Liver (tissue), 9 donors: ENCODE data around the gene MS4A15. TPM values are rescaled to one million over a fixed set of nuclear protein-coding genes. Genes with fewer than 3 reads are reported as not detected.

ENCODE experiments used
- DNase-seq: peaks from one replicate; pipeline ENCODE4 v3.0.0-alpha.2; 2017; ENCODE audit warnings: low spot score
- H3K27ac ChIP-seq, 2 donors: one replicate each; pipeline ENCODE4 v1.7.0; 2013; ENCODE audit warnings: inconsistent platforms in 2 of 2, low read length in 2 of 2, control low read depth in 1 of 2, low read depth in 1 of 2, mild to moderate bottlenecking in 1 of 2
- H3K27me3 ChIP-seq, 4 donors: one replicate each; pipeline versions ENCODE4 v1.6.1 to v1.7.0; 2013; ENCODE audit warnings: low read length in 3 of 4, inconsistent platforms in 1 of 4, mild to moderate bottlenecking in 1 of 4, moderate library complexity in 1 of 4; ENCODE audit not compliant: control insufficient read depth in 4 of 4, insufficient read depth in 4 of 4
- H3K36me3 ChIP-seq, 4 donors: one replicate each; pipeline versions ENCODE4 v1.6.1 to v1.7.0; 2013; ENCODE audit warnings: low read length in 3 of 4, mild to moderate bottlenecking in 3 of 4, low read depth in 1 of 4, moderate library complexity in 1 of 4; ENCODE audit not compliant: control insufficient read depth in 4 of 4, insufficient read depth in 3 of 4
- H3K4me1 ChIP-seq, 4 donors: one replicate each; pipeline versions ENCODE4 v1.6.1 to v1.7.0; 2013; ENCODE audit warnings: low read length in 3 of 4, mild to moderate bottlenecking in 3 of 4, moderate library complexity in 1 of 4; ENCODE audit not compliant: control insufficient read depth in 4 of 4, insufficient read depth in 4 of 4
- H3K4me3 ChIP-seq, 3 donors: one replicate each; pipeline versions ENCODE4 v1.6.1 to v1.7.0; 2013; ENCODE audit warnings: low read length in 3 of 3, control low read depth in 1 of 3, low read depth in 1 of 3, mild to moderate bottlenecking in 1 of 3
- H3K9ac ChIP-seq, 2 donors: one replicate each; pipeline ENCODE4 v1.7.0; 2013; ENCODE audit warnings: low read length in 2 of 2, mild to moderate bottlenecking in 2 of 2, moderate library complexity in 2 of 2, control low read depth in 1 of 2, low read depth in 1 of 2
- H3K9me3 ChIP-seq, 4 donors: one replicate each; pipeline versions ENCODE4 v1.6.1 to v1.7.0; 2013; ENCODE audit warnings: low read length in 3 of 4; ENCODE audit not compliant: control insufficient read depth in 4 of 4
- EGR1 ChIP-seq, 2 donors: IDR thresholded peaks; 2 replicates each; pipeline ENCODE4 v1.6.1; 2016 to 2018; ENCODE audit warnings: antibody characterized with exemption in 2 of 2, low read depth in 2 of 2
- FOXA1 ChIP-seq: IDR thresholded peaks from 2 replicates; pipeline ENCODE4 v1.6.1; 2016; ENCODE audit warnings: antibody characterized with exemption
- FOXA2 ChIP-seq: IDR thresholded peaks from 2 replicates; pipeline ENCODE4 v1.6.1; 2016; ENCODE audit warnings: antibody characterized with exemption
- GABPA ChIP-seq, 2 donors: IDR thresholded peaks in 1 of 2; conservative IDR thresholded peaks in 1 of 2; 2 replicates each; pipeline ENCODE4 v1.6.1; 2016; ENCODE audit warnings: antibody characterized with exemption in 2 of 2, mild to moderate bottlenecking in 1 of 2, moderate library complexity in 1 of 2
- HNF4A ChIP-seq, 2 donors: conservative IDR thresholded peaks; 2 replicates each; pipeline ENCODE4 v1.6.1; 2016; ENCODE audit warnings: antibody characterized with exemption in 2 of 2, mild to moderate bottlenecking in 2 of 2
- HNF4G ChIP-seq: IDR thresholded peaks from 2 replicates; pipeline ENCODE4 v1.6.1; 2016; ENCODE audit warnings: antibody characterized with exemption
- JUND ChIP-seq, 2 donors: IDR thresholded peaks; 2 replicates each; pipeline ENCODE4 v1.6.1; 2016; ENCODE audit warnings: antibody characterized with exemption in 2 of 2
- NR2F2 ChIP-seq: IDR thresholded peaks from 2 replicates; pipeline ENCODE4 v1.6.1; 2016; ENCODE audit warnings: antibody characterized with exemption
- RAD21 ChIP-seq, 2 donors: IDR thresholded peaks; 2 replicates each; pipeline ENCODE4 v1.6.1; 2016; ENCODE audit warnings: antibody characterized with exemption in 2 of 2, mild to moderate bottlenecking in 2 of 2
- RXRA ChIP-seq, 2 donors: IDR thresholded peaks; 2 replicates each; pipeline ENCODE4 v1.6.1; 2017 to 2018; ENCODE audit warnings: antibody characterized with exemption in 2 of 2, mild to moderate bottlenecking in 1 of 2
- SP1 ChIP-seq: IDR thresholded peaks from 2 replicates; pipeline ENCODE4 v1.6.1; 2018; ENCODE audit warnings: antibody characterized with exemption, mild to moderate bottlenecking
- YY1 ChIP-seq: IDR thresholded peaks from 2 replicates; pipeline ENCODE4 v1.6.1; 2016; ENCODE audit warnings: antibody characterized with exemption, mild to moderate bottlenecking
- WGBS: extraction: QIAGEN DNeasy Blood & Tissue Kit; methylation state at CpG from one replicate; pipeline ENCODE4 v1.1.7; 2013; 5-methylcytosine and 5-hydroxymethylcytosine counted together
- polyA plus RNA-seq, 2 donors: library from polyadenylated mRNA; stranded (reverse) in 1 of 2; unstranded in 1 of 2; fragments of 200-250 nt in 1 of 2; fragments of >200 nt in 1 of 2; fragmentation: Nextera tagmentation in 1 of 2; extraction: Ambion mirVana in 1 of 2; gene quantifications; one replicate each; pipeline versions ENCODE4 v1.2.1 to v1.2.3, GENCODE V29; 2013 to 2015
- total RNA-seq, 2 donors: library from RNA; depleted of rRNA; stranded (reverse); fragments of >200 nt; gene quantifications; one replicate each; pipeline ENCODE4 v1.2.3, GENCODE V29; 2014
- TF ChIP-seq, protein P1 (sequence below): fragments of 150-350 bp; IDR thresholded peaks from 2 replicates; pipeline ENCODE4 v1.5.1; 2017; ENCODE audit warnings: improper control_type of control experiment, low read depth, low read length; ENCODE audit not compliant: missing input control
- TF ChIP-seq, protein P2 (sequence below): IDR thresholded peaks from 2 replicates; pipeline ENCODE4 v1.6.1; 2016; ENCODE audit warnings: antibody characterized with exemption, mild to moderate bottlenecking
- TF ChIP-seq, protein P3 (sequence below): IDR thresholded peaks from 2 replicates; pipeline ENCODE4 v1.6.1; 2016; ENCODE audit warnings: antibody characterized with exemption
- TF ChIP-seq, protein P4 (sequence below): IDR thresholded peaks from 2 replicates; pipeline ENCODE4 v1.6.1; 2016; ENCODE audit warnings: antibody characterized with exemption
- donor health status: healthy.
- donor health status: healthy.
- donor health status: healthy.
- donor health status: healthy.
- donor health status: healthy.

Gene MS4A15
- total and polyA plus RNA-seq, 4 donors: not detected

DNA sequence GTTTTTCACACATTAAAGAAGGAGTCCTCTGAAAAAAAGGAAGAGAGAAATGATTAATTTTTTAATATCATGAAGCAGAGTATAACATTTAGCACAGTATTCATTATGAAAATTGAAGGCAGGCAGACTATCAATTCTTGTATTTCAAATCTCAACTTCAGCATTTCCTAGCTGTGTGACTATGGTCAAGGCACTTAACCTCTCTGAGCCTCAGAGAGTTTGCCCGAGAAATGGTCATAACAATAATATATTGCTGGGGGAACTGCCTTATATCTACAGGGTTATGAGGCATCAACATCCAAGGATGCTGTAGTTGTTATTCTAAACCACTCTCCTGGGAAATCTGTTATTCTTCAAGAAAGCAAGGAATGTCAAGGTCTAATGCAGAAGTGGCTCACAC is 31.1 kb upstream of the MS4A15 start:
- TF ChIP-seq FOXA2: no peak
- TF ChIP-seq, protein P1, sequence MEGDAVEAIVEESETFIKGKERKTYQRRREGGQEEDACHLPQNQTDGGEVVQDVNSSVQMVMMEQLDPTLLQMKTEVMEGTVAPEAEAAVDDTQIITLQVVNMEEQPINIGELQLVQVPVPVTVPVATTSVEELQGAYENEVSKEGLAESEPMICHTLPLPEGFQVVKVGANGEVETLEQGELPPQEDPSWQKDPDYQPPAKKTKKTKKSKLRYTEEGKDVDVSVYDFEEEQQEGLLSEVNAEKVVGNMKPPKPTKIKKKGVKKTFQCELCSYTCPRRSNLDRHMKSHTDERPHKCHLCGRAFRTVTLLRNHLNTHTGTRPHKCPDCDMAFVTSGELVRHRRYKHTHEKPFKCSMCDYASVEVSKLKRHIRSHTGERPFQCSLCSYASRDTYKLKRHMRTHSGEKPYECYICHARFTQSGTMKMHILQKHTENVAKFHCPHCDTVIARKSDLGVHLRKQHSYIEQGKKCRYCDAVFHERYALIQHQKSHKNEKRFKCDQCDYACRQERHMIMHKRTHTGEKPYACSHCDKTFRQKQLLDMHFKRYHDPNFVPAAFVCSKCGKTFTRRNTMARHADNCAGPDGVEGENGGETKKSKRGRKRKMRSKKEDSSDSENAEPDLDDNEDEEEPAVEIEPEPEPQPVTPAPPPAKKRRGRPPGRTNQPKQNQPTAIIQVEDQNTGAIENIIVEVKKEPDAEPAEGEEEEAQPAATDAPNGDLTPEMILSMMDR: no peak
- TF ChIP-seq GABPA (IDR thresholded peaks at IDR 0.05 in 1 of 2, conservative IDR thresholded peaks at IDR 0.05 in 1 of 2): no peak
- TF ChIP-seq, protein P2, sequence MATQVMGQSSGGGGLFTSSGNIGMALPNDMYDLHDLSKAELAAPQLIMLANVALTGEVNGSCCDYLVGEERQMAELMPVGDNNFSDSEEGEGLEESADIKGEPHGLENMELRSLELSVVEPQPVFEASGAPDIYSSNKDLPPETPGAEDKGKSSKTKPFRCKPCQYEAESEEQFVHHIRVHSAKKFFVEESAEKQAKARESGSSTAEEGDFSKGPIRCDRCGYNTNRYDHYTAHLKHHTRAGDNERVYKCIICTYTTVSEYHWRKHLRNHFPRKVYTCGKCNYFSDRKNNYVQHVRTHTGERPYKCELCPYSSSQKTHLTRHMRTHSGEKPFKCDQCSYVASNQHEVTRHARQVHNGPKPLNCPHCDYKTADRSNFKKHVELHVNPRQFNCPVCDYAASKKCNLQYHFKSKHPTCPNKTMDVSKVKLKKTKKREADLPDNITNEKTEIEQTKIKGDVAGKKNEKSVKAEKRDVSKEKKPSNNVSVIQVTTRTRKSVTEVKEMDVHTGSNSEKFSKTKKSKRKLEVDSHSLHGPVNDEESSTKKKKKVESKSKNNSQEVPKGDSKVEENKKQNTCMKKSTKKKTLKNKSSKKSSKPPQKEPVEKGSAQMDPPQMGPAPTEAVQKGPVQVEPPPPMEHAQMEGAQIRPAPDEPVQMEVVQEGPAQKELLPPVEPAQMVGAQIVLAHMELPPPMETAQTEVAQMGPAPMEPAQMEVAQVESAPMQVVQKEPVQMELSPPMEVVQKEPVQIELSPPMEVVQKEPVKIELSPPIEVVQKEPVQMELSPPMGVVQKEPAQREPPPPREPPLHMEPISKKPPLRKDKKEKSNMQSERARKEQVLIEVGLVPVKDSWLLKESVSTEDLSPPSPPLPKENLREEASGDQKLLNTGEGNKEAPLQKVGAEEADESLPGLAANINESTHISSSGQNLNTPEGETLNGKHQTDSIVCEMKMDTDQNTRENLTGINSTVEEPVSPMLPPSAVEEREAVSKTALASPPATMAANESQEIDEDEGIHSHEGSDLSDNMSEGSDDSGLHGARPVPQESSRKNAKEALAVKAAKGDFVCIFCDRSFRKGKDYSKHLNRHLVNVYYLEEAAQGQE: no peak
- TF ChIP-seq JUND (IDR thresholded peaks at IDR 0.05): no peak
- TF ChIP-seq RAD21 (IDR thresholded peaks at IDR 0.05): no peak
- TF ChIP-seq NR2F2: no peak
- no peak for TF ChIP-seq EGR1 (IDR thresholded peaks at IDR 0.05; ENCODE audit: low read depth in 2 of 2)
- TF ChIP-seq, protein P3, sequence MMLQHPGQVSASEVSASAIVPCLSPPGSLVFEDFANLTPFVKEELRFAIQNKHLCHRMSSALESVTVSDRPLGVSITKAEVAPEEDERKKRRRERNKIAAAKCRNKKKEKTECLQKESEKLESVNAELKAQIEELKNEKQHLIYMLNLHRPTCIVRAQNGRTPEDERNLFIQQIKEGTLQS: no peak
- no peak for TF ChIP-seq HNF4A (conservative IDR thresholded peaks at IDR 0.05)
- TF ChIP-seq YY1: no peak
- DNase-seq: no peak
- Histone ChIP-seq H3K9ac (no peak overlapping the region), H3K4me3 (no peak overlapping the region), H3K36me3 (no peaks in the 10 kb centered on the region), H3K27me3 (peaks cover 0 to 7% (median 2%) of the 10 kb centered on the region in 4 donors), H3K27ac (no peak overlapping the region), H3K9me3 (peaks cover 0 to 2% (median 0%) of the 10 kb centered on the region in 4 donors), H3K4me1 (no peaks in the 10 kb centered on the region)
- 80% methylated on average over 1 of the region's 1 CpG for WGBS

DNA sequence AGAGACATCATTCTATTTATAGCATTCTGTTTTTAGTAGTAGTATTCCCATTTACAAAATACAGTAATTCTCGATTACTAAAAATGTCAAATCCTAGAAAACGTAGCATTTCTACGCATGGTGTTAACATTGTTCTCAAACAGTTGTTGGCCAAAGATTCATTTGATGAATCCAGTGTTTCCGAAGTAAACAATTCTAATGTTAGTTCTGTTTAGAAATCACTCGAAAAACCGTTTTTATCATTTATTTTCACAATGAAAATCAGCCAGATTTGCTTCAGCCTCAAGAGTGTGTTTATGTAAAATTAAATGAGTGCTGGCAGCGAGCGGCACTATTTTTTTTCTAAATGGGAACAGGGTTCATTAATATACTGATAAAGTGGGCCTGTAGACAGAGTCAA is 25.1 kb upstream of the MS4A15 start:
- no peak overlapping the region for H3K4me3 ChIP-seq
- H3K27me3 ChIP-seq: peaks cover 0 to 11% (median 2%) of the 10 kb centered on the region in 4 donors
- TF ChIP-seq, protein P3: no peak
- TF ChIP-seq NR2F2: no peak
- TF ChIP-seq RAD21 (IDR thresholded peaks at IDR 0.05): no peak
- TF ChIP-seq RXRA (IDR thresholded peaks at IDR 0.05): no peak
- TF ChIP-seq, protein P4, sequence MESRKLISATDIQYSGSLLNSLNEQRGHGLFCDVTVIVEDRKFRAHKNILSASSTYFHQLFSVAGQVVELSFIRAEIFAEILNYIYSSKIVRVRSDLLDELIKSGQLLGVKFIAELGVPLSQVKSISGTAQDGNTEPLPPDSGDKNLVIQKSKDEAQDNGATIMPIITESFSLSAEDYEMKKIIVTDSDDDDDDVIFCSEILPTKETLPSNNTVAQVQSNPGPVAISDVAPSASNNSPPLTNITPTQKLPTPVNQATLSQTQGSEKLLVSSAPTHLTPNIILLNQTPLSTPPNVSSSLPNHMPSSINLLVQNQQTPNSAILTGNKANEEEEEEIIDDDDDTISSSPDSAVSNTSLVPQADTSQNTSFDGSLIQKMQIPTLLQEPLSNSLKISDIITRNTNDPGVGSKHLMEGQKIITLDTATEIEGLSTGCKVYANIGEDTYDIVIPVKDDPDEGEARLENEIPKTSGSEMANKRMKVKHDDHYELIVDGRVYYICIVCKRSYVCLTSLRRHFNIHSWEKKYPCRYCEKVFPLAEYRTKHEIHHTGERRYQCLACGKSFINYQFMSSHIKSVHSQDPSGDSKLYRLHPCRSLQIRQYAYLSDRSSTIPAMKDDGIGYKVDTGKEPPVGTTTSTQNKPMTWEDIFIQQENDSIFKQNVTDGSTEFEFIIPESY: no peak
- no peak for TF ChIP-seq JUND (IDR thresholded peaks at IDR 0.05)
- TF ChIP-seq FOXA2: no peak
- no peak for TF ChIP-seq FOXA1
- no peak for TF ChIP-seq HNF4A (conservative IDR thresholded peaks at IDR 0.05)
- TF ChIP-seq GABPA (IDR thresholded peaks at IDR 0.05 in 1 of 2, conservative IDR thresholded peaks at IDR 0.05 in 1 of 2): no peak
- TF ChIP-seq SP1: no peak
- no peak for TF ChIP-seq HNF4G
- no peak overlapping the region for H3K9ac ChIP-seq
- no peaks in the 10 kb centered on the region for H3K4me1 ChIP-seq
- no peak for DNase-seq
- no peak overlapping the region for H3K27ac ChIP-seq
- WGBS: 80% methylated on average over 8 of the region's 8 CpGs
- no peaks in the 10 kb centered on the region for H3K36me3 ChIP-seq
- peaks cover 0 to 2% (median 0%) of the 10 kb centered on the region in 4 donors for H3K9me3 ChIP-seq
